A549 treated with CORT108297 at 1 μM for 4 hours (cell line): ENCODE data around the gene ZNF358. TPM values are rescaled to one million over a fixed set of nuclear protein-coding genes. Genes with fewer than 3 reads are reported as not detected.

Experiments used
- total RNA-seq: library from RNA; stranded (reverse); fragments of 200-300 nt; extraction: Qiagen RNA extraction; gene quantifications from 5 replicates; pipeline ENCODE4 v1.2.3, GENCODE V29; 2022

ZNF358 gene
- 17.1 to 19.2 TPM (median 18.1 TPM) in 5 replicates for total RNA-seq

GRCh38 chr19:7515645-7516151 is at the start of gene ZNF358:
ZNF358 (plus strand) TSS chr19:7516103; CDS start chr19:7519243, 3,140 bp downstream.

GRCh38 chr19:7488736-7489353 is 27.1 kb upstream of the ZNF358 start, which contains the start of gene PEX11G:
PEX11G (minus strand) TSS chr19:7489035; CDS start chr19:7489010, 25 bp downstream.

GRCh38 chr19:7522072-7522922 is 6.4 kb downstream of the ZNF358 start, which contains the start of gene MCOLN1:
MCOLN1 (plus strand) TSS chr19:7522624; CDS start chr19:7522751, 127 bp downstream.

GRCh38 chr19:7535047-7535997 is 19.4 kb downstream of the ZNF358 start, which contains the start of gene PNPLA6:
PNPLA6 (plus strand) TSS chr19:7535717; CDS start chr19:7535789, 72 bp downstream.

Other genes starting within 250 kb of the ZNF358 start
- gene INSR, start 221.7 kb upstream of the ZNF358 start, total RNA-seq: 1.9 to 3.2 TPM (median 2.3 TPM) in 5 replicates
- 43.4 to 67.7 TPM (median 57.5 TPM) in 5 replicates for gene ARHGEF18, start 167.2 kb upstream of the ZNF358 start, total RNA-seq
- 1.3 to 2.6 TPM (median 2.1 TPM) in 5 replicates for gene PEX11G, start 27.1 kb upstream of the ZNF358 start, total RNA-seq
- gene MCOLN1, start 6.5 kb downstream of the ZNF358 start, total RNA-seq: 9.7 to 13.4 TPM (median 12.8 TPM) in 5 replicates
- gene PNPLA6, start 19.6 kb downstream of the ZNF358 start, total RNA-seq: 27.9 to 37.9 TPM (median 34.0 TPM) in 5 replicates
- gene CAMSAP3, start 79.8 kb downstream of the ZNF358 start, total RNA-seq: 3.1 to 5.6 TPM (median 4.4 TPM) in 5 replicates
- gene XAB2, start 113.4 kb downstream of the ZNF358 start, total RNA-seq: 21.3 to 29.6 TPM (median 29.3 TPM) in 5 replicates
- gene PET100, start 113.7 kb downstream of the ZNF358 start, total RNA-seq: 51.2 to 68.8 TPM (median 52.9 TPM) in 5 replicates
- 0.22 to 0.26 TPM in 2 of 5 replicates, not detected in the others for gene PCP2, start 117.6 kb downstream of the ZNF358 start, total RNA-seq
- gene STXBP2, start 121.0 kb downstream of the ZNF358 start, total RNA-seq: 32.2 to 44.6 TPM (median 42.6 TPM) in 5 replicates
- gene RETN, start 152.9 kb downstream of the ZNF358 start, total RNA-seq: not detected in 5 replicates
- gene MCEMP1, start 161.0 kb downstream of the ZNF358 start, total RNA-seq: not detected in 5 replicates
- gene TRAPPC5, start 164.7 kb downstream of the ZNF358 start, total RNA-seq: 43.7 to 109 TPM (median 104 TPM) in 5 replicates
- gene FCER2, start 186.0 kb downstream of the ZNF358 start, total RNA-seq: not detected in 5 replicates
- not detected in 5 replicates for gene CLEC4G, start 216.0 kb downstream of the ZNF358 start, total RNA-seq
- gene CD209, start 231.4 kb downstream of the ZNF358 start, total RNA-seq: not detected in 5 replicates
- not detected in 5 replicates for gene CLEC4M, start 247.1 kb downstream of the ZNF358 start, total RNA-seq